HG02610 (cell line): ENCODE results near the gene CLCA1.

Experiments
- ATAC-seq: cut with Tn5 transposase; IDR thresholded peaks from one replicate; pipeline ENCODE4 v1.9.1; 2021; ENCODE audit warnings: mild to moderate bottlenecking, moderate library complexity; ENCODE audit not compliant: unreplicated experiment

CLCA1 gene

DNA sequence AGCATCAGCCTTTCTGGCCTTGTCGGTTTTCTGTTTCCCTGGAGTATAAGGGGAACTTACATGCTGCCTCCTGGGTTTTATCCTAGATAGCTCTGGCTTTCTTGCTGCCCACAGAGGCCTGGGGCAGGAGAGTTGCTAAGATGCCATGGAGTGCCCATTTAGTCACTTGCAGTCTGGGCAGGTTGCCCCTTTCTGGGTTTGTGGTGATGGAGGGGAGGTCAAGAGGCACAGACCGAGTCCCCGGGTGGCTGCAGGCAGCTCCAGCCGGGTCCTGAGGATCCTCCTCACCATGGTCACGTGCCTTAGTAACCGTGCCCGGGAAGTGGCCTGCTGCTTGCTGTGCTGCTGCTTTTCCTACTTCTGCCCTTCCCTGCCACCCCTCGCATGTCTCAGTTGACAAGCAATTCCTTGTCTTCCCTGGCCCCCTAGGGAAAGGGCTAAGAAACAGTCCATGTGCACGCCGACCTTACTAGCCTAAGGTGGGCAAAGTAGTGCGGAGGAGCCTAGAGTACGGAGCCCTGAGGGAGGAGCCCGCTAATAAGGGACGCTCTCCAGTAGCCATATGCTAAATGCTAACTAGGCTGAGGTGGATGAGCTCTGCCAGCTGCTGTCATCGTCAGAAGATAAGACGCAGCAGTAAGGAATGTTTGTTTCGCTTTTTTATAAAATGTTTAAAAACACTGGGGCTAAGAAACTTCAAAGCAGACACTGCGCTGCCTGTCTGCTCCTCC is 34.8 kb downstream of the CLCA1 start:
- ATAC-seq = no peak

DNA sequence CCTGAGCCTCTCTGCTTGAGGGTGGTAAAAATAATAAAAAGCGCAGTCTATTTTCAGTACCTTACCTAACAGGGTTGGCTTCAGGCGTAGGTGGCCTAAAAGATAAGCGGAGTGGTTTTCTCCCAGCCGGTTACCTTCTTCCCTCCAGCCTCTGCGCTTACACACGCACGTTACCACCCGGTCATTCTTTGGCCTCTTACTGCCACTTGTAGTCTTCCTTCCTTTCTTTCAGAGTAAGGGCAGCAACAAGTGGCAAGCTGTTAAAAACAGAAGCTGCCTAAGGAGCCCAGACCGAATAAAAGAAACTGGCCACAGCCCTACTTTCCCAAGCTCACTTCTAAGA is 35.4 kb downstream of the CLCA1 start:
- ATAC-seq = no peak

DNA sequence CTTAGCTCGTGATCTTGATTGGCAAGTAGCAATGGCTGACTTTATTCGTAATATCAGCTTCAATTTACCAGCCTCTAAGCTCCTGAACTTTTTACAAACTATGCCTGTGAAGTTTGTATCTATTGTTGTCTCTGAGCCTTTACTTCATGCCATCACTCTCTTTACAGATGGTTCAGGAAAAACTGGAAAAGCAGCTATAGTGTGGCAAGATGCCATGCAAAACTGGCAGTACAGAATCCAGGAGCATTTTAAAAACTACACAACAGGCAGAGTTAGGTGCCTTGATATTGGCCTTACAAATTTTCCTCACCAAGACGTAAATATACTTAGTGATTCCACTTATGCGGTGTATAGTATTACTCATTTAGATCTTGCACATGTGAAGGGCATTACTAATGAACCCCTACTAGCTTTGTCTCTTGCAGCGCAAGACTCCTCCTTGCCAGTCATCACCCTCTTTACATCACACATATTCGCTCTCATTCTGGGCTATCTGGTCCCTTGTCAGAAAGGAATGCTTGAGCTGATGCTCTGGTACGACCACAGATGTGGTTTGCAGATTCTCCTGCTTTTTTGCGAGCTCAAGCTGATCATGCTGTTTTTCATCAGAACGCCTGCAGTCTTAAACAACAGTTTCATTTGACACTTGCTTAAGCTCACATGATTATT is 36.3 kb downstream of the CLCA1 start:
- ATAC-seq = no peak

DNA sequence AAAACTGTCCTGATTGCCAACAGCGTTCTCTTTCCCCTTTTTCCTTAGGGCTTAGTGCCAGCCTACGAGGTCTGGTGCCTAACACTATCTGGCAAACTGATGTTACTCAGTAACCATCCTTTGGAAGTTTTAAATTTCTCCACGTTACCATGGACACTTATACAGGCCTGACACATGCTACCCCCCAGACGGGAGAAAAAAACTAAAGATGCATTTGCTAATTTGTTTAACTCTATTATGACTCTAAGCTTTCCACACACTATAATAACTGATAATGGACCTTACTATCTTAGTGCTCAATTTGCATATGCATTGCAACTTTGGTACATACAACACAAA is 36.8 kb downstream of the CLCA1 start:
- no peak for ATAC-seq

DNA sequence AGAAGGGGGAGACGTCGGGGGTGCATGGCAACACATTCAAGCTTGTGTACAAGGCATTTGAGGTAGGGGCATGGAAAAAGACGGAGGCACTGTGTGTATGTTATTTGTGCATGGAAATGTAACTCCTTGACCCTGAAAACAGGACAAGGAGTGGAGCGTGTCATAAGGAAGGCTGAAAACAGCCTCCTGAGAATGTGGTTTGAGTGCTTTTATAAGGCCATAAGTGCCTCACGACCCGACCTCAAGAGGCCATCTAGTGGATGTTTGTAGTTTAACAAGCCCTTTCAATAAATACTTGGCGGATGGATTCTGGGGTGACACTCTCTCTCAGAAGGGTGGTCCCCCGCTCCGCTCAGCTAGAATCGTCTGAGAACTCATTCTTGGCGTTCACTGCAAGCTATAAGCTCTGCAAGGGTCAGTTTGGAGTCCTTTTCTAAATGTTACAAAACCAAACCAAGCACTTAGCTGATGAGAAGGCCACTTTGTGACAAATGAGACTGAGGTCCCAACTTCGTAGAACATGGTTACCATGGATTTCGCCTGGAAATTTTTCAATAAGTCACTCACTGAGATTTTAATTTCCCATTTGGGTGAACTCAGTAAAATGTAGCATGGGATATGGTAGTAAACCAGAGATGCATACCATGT is 39.3 kb downstream of the CLCA1 start:
- no peak for ATAC-seq

DNA sequence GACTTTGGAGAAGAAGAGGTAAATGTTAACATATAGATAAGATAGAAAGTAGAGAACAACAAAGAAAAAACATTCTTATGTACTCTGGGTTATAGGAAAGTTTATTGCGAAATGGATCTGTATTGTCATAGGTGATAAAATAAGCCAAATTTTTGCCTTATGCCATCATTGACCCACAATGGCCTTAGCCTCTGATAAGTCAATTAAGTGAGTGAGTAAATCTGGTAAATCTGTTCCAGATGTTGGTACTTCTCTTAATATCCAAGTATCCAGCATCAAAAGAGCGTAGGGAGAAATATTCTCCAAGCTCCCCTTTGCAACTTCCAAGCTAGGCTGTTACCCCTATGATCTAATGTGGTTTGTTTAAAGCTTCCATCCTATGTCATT is 39.8 kb downstream of the CLCA1 start:
- ATAC-seq = no peak

DNA sequence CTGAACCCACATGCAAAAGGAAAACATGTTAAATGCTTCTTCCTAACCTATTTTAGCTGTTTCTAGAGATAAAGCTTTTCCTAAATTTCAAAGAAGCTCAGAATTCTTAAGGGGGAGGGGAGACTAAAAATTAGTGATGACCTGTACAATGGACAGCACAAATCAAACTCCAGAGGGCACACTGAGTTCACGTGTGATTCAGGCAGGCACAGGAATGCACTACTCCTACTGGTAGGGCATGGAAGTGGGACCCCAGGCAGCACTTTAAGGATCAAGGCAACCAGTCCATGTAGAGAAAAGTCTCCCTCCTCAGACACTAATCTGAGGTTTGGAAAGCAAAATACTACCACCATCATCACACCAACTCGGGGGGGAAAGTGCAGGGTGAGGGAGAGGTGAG is 46.9 kb downstream of the CLCA1 start:
- ATAC-seq = no peak

DNA sequence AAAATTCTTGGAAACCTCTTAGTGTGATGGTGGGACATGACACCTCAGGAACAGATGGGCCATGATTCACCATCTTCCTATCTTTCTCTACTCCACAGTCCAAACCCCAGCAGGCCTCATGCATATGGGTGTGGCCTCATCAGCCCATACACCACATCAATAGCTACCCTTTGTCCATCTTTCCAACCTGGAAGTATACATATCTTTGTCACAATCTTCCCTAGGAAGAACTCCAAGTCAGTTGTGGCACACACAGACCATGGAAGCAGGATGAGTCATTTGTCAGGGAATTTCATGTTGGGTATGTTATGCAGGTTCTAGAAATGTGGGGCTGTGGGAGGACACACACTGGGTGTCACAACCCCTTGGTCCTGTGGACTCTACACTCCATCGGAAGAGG is 47.6 kb downstream of the CLCA1 start:
- no peak for ATAC-seq

DNA sequence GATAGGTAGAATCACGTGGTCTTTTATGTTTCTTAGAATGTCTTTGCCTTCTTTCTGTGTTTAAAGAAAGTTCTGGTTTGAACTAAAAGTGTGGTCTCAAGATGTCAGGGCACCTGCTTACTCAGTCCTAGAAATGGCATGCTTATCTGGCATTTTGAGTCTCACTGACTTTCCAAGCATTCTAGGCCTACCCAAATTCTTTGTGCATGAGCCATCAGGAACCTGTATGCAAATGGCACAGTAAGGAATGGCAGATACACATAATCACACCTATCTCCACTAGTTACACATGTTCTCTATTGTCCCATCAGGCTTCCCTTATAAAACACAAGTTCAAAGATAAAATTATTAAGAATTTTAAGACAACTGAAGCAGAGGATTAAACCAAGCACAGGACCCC is 48.6 kb downstream of the CLCA1 start:
- no peak for ATAC-seq

DNA sequence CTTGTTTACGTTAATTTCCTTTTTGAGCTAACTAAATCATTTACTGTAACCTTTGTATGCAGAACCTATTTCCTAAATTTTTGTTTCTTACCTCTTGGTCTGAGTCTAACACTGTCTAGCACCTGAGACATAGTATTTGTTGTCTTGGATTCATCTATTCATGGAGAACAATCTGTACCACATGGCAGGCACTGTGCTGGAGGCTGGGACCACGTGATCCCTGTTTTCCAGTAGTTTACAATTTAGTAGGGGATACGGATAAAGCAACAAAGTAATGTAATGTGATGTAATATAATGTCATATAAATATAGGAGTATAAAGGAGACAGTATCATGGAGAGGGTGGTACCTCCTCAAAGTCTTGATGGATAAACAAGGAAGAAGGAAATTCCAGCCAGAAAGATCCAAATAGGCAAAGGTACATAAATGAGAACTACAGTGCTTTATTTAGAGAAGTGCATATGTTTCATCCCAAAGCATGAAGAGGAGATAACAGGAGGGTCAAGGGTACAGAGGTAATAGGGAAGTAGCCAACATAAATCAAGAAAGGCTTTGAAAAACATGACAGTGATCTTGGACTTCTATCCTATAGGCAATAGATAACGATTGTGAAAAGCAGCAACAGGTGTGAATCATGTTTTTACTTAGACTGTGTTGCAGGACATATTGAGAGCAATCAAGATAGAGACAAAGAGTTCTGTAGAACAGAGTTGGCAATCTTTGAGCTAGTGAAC is 52.2 kb downstream of the CLCA1 start:
- no peak for ATAC-seq

DNA sequence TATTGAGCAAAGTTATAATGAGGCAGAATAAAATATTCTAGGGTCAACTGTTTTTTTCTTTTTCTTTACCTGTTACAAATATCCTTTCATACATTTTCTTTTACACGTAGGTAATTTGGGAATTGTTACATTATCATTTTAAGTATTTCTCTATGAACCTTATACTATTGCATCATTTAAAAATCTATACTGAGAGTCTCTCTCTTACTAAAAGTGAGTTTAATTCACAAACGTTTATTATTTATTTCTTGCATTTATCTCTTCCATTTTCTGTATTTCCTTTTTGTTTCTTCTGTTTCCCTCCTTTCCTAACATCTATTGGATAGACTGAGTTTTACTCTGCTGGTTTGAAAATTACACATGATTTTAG is 52.8 kb downstream of the CLCA1 start:
- no peak for ATAC-seq

DNA sequence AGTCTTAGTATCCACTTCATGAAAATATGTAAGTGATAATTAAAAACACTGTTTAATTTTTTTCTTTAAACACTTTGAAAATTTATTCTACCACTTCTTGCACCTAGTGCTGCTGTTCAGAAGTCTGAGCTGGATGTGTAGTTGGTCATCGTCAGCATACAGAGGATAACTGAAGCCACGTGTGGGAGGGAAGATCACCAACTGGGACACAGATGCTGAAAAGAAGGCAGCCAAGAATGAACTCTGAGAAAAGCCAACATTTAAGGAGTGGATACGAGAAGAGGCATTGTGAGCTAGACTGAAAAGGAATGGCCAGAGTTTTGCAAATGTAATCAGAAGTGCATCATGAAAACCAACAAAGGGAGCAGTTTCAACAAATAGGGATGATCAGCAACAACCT is 53.5 kb downstream of the CLCA1 start:
- no peak for ATAC-seq

DNA sequence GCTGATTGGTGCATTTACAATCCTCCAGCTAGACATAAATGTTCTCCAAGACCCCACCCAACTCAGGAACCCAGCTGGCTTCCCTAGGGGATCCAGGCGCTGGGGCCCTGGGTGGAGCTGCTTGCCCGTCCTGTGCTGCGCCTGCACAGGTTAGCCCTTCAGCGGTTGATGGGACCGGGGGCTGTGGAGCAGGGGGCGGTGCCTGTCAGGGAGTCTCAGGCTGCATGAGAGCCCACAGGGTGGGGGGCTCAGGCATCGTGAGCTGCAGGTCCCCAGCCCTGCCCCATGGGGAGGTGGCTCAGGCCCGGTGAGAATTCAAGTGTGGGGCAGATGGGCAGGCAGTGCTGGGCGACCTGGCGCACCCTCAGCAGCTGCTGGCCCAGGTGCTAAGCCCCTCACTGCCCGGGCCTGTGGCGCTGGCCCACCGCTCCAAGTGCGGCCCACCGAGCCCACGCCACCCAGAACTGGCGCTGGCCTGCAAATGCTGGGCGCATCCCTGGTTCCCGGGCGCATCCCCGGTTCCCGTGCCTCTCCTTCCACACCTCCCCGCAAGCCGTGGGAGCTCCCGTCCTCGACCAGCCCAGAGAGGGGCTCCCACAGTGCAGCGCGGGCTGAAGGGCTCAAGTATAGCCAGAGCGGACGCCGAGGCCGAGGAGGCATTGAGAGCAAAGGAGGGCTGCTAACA is 55.1 kb downstream of the CLCA1 start:
- ATAC-seq = no peak

DNA sequence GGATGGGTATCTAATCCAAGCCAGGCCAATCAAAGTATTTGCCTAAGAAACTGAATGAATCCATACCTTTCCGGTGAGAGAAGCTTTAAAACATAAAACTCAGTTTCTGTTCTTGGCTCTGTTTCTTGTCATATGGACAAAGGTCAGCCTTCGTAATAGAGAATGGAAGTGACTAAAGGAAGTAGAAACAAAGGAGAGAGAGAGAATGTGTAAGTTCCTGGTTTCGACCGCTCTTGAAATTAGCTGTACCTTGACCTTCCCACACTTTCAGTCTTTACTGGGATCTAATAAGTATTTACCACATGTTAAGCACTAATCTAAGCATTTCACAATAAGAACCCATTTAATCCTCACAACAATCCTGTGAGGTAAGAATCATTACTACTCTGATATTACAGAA is 58.6 kb downstream of the CLCA1 start:
- no peak for ATAC-seq

DNA sequence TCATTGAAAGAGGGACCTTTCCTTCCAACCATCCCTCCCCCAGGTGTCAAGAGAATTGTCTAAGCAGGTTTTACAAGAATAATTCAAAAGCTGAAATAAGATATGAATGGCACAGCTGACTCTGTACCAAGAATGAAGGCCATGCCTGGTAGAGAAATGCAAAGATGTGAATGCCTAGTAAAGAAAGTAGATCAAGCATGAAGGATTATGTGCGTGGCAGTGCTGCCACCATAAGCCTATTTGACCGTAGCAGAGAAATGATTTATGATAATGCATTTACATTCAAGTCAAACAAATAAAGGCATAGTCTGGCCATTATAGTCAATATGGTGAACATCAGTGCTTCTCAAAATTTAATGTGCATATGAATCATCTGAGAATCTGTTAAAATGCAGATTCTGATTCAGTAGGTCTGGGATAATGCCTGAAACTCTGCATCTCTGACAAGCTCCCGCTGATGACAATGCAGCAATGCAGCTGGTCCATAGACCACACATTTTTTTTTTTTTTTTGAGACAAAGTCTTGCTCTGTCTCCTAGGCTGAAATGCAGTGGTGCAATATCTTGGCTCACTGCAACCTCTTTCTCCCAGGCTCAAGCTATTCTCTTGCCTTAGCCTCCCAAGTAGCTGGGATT is 61.6 kb downstream of the CLCA1 start:
- ATAC-seq = no peak

DNA sequence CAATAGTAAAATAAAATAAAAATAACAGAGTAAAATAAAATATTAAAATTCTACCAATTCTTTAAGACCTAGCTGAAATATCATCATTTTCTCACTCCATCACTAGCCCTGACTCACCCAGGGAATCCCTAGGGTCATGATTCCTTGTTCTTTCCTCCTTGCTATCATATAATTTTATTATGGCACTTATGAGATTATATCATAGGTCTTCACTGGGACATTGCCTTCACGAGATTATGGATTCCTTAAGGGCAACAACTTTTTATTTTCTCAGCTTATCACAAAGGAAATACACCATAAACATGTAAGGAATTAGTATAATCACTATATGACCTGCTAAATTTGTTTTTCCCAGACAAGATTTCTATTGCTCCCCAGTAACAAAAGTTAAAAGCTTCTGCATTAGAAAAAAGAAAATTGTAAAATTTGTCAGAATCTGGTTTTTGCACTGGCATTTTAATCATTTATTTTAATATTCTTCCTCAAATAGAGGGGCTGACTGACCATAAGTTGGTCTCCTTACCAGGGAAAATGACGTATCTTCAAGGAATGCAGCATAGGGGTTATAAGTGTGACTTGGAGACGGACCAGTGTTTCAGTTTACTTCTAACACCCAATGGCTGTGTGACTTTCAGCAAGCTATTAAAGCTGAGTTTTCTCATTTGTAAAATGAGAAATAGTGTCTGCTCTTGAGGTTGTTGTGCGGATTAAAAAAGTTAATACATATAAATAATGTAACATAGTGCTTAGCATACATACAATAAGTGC is 69.4 kb downstream of the CLCA1 start:
- no peak for ATAC-seq

DNA sequence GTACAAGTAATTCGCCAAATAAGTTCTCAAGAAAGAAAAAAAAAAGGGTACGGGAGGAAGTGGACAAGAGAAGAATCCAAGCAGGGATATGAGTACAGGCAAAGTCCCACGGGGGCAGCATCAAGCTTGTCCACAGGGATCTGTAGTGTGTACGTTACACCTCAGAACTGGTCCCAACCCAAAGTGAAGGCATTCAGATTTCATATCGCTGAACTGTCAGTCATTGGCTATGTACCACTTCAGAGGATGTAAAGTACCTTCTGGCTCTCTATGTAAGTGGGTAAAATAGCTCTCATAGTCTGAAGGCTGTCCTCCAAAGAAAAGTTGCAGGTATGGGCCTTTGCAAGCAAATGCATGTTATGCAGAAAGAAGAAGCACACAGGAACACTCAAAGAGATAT is 70.0 kb downstream of the CLCA1 start:
- no peak for ATAC-seq

DNA sequence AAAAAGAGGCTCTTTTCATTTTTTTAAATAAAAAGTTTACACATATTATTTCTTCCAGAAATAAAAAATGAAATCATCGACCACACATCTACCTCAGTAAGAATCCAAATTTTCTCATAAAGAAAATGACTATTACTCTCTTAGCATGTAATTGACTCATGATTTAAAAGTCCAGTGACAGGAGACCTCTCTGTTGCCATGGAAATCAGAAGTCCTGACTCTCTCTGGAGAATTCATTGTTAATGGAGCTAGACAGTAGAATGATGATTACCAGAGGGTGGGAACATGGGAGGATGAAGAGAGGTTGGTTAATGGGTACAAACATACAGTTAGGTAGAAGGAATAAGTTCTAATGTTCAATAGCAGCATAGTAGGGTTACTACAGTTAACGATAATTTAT is 73.1 kb downstream of the CLCA1 start:
- ATAC-seq = no peak

DNA sequence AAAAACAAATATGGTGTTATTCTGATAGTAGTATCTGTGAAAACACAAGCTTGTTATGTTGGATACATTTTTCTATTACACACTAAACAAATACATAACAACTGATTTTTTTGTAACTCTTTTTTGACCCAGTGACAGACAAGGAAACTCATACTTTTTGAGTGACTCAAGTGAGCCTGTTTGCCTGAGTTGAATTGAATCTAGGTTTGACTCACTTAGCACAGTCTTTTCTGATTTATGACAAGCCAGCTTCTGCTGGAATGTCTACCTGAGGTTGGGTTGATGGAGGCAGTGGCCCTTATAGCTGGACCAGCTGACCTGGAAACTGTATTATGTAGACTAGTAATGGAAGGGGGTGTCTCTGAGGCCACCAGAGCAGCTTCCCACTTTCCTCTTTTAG is 73.9 kb downstream of the CLCA1 start:
- ATAC-seq = no peak

DNA sequence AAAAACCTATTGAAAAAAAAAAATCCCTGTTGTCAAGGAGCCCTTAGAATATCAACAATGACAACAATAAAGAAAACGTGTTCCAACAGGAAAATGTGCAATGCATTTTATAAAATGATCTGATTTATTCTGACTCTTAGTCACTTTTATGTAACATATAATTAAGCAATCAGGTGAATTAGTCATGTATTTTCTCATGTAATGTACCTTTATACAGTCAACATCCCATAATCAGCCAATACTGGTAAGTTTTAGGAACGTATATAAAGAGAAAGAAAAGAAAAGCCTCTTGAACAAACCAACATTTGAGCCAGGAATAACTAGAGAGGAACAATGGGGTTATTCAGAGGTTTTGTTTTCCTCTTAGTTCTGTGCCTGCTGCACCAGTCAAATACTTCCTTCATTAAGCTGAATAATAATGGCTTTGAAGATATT is 78.1 kb downstream of the CLCA1 start, which contains the start of gene CLCA4:
TSS of gene CLCA4 (plus strand) at position 292 of the 435 bp plus-strand sequence. CDS start at position 334, 42 bp downstream.
- no peak for ATAC-seq
